GM13976 (cell line): ENCODE measurements around the gene SGMS2.
"Not testable (repeated sequence)": the region's sequence is repeated elsewhere in the genome, so short reads cannot be mapped to it uniquely, and the experiment has no call there.

Experiments used
- DNase-seq: peaks from one replicate; pipeline ENCODE4 v3.0.0; 2012; ENCODE audit warnings: low spot score
- CTCF ChIP-seq: IDR thresholded peaks from 2 replicates; pipeline ENCODE4 v1.5.1; 2012; ENCODE audit warnings: borderline replicate concordance, mild to moderate bottlenecking; ENCODE audit not compliant: insufficient read depth; ENCODE audit errors: extremely low read depth, missing control alignments, control extremely low read depth
- in situ Hi-C: fragments of 300-500 bp; cut with MboI; formaldehyde crosslinking; loops from one replicate; pipeline ENCODE4 v1.12.0; 2022; ENCODE audit warnings: low sequenced_read_pairs, mixed read lengths, inconsistent platforms; ENCODE audit not compliant: unreplicated experiment

SGMS2 gene

GRCh38 chr4:107900067-107900466 lies 75.3 kb downstream of the SGMS2 start:
- no peak for DNase-seq
- no peak for TF ChIP-seq CTCF
- in situ Hi-C loops = no loop called here

- in situ Hi-C loops = no loop called here
- no peak for DNase-seq
- TF ChIP-seq CTCF = no peak
Measured at GRCh38 chr4:107900508-107900907, 75.8 kb downstream of the SGMS2 start.

- no peak for TF ChIP-seq CTCF
- DNase-seq = no peak
- in situ Hi-C loops = no loop called here
Measured at GRCh38 chr4:107901213-107901934, 76.6 kb downstream of the SGMS2 start.

GRCh38 chr4:107902715-107903114 lies 78.0 kb downstream of the SGMS2 start:
- in situ Hi-C loops = no loop called here
- peak; percentile 2 for DNase-seq
- TF ChIP-seq CTCF = no peak

GRCh38 chr4:107905082-107905481 lies 80.3 kb downstream of the SGMS2 start:
- in situ Hi-C loops = loop anchor here (5.0 kb wide), 1 partner anchor 148 kb away; no protein-coding TSS in a partner anchor
- DNase-seq = not testable (repeated sequence)

GRCh38 chr4:107906458-107907100 lies 81.8 kb downstream of the SGMS2 start:
- in situ Hi-C loops = loop anchor here (5.0 kb wide), 1 partner anchor 149 kb away; no protein-coding TSS in a partner anchor
- TF ChIP-seq CTCF = no peak
- no peak for DNase-seq

- in situ Hi-C loops = loop anchor here (5.0 kb wide), 1 partner anchor 151 kb away; no protein-coding TSS in a partner anchor
- no peak for DNase-seq
Measured at GRCh38 chr4:107908377-107908776, 83.6 kb downstream of the SGMS2 start.

More at GRCh38 chr4:107908377-107908776, 83.6 kb downstream of the SGMS2 start:
- no peak for TF ChIP-seq CTCF
